A549 (cell line): ENCODE measurements around the gene MED27. TPM values are rescaled to one million over a fixed set of nuclear protein-coding genes. Genes with fewer than 3 reads are reported as not detected.

Source experiments
- ATAC-seq, 2 experiments: fragments of 200-7000 bp in 1 of 2; fragments of >200 bp in 1 of 2; cut with Nextera tagmentation in 1 of 2; cut with Tn5 transposase in 1 of 2; 3 replicates each; pipeline versions ENCODE4 v1.8.0 to v1.9.1; 2018 to 2020; ENCODE audit warnings: mild to moderate bottlenecking in 1 of 2, moderate library complexity in 1 of 2
- CTCF ChIA-PET: fragments of 300-600 bp; sonication (Branson Sonifier 250); formaldehyde crosslinking; extraction: SDS; loops from one replicate; lab custom pipeline; 2021; ENCODE audit warnings: antibody characterized with exemption, inconsistent platforms; lab: Yijun Ruan, JAX
- POLR2A ChIA-PET: fragments of 350-600 bp; formaldehyde crosslinking; extraction: SDS; loops from one replicate; lab custom pipeline; 2021; ENCODE audit warnings: antibody characterized with exemption, inconsistent platforms; lab: Yijun Ruan, JAX
- DNase-seq, 2 experiments: peaks; one replicate each; pipeline versions ENCODE4 v3.0.0 to v3.0.0-alpha.2; 2011 to 2016; ENCODE audit warnings: low read depth in 1 of 2, low spot score in 1 of 2
- FAIRE-seq: peaks from 2 replicates; lab custom pipeline; 2011; peaks lifted over from hg19 to GRCh38; lab: Jason Lieb, UNC
- H3K27ac ChIP-seq, 2 experiments: fragments of >200 bp; sonication (Bioruptor Twin); formaldehyde crosslinking; 3 replicates each; pipeline ENCODE4 v1.5.1; 2016 to 2017
- H3K4me1 ChIP-seq: fragments of >200 bp; sonication (Bioruptor Twin); formaldehyde crosslinking; 3 replicates; pipeline ENCODE4 v1.6.1; 2016
- H3K4me2 ChIP-seq: fragments of >200 bp; sonication (Bioruptor Twin); formaldehyde crosslinking; 3 replicates; pipeline ENCODE4 v1.6.1; 2016
- H3K4me3 ChIP-seq: fragments of >200 bp; sonication (Bioruptor Twin); formaldehyde crosslinking; 3 replicates; pipeline ENCODE4 v1.5.1; 2016
- H3K9me3 ChIP-seq: fragments of >200 bp; sonication (Bioruptor Twin); formaldehyde crosslinking; 3 replicates; pipeline ENCODE4 v1.6.1; 2016
- CHD2 ChIP-seq: fragments of 150-350 bp; IDR thresholded peaks from 2 replicates; pipeline ENCODE4 v1.6.1; 2014; ENCODE audit warnings: low read length; ENCODE audit not compliant: partially characterized antibody
- E2F6 ChIP-seq: IDR thresholded peaks from 2 replicates; pipeline ENCODE4 v1.6.1; 2012; ENCODE audit warnings: low read depth, borderline replicate concordance
- EHF ChIP-seq: fragments of 250-450 bp; sonication (Bioruptor Pico); IDR thresholded peaks from 2 replicates; pipeline ENCODE4 v1.5.0; 2020; ENCODE audit warnings: mild to moderate bottlenecking
- EP300 ChIP-seq, 2 experiments: fragments of >200 bp; sonication (Bioruptor Twin); formaldehyde crosslinking; IDR thresholded peaks; 2 replicates in 1 of 2; 3 replicates in 1 of 2; pipeline ENCODE4 v1.6.1; 2016 to 2017
- ESRRA ChIP-seq: fragments of 150-350 bp; IDR thresholded peaks from 2 replicates; pipeline ENCODE4 v1.6.1; 2014; ENCODE audit warnings: mild to moderate bottlenecking, low read length, borderline replicate concordance
- FOSB ChIP-seq: fragments of 250-450 bp; sonication (Bioruptor Pico); IDR thresholded peaks from 2 replicates; pipeline ENCODE4 v1.5.0; 2020; ENCODE audit warnings: mild to moderate bottlenecking, moderate library complexity
- GATA3 ChIP-seq: IDR thresholded peaks from 2 replicates; pipeline ENCODE4 v1.6.1; 2012; ENCODE audit warnings: borderline replicate concordance
- HDAC2 ChIP-seq: fragments of 200-600 bp; sonication (generic); IDR thresholded peaks from 2 replicates; pipeline ENCODE4 v1.6.1; 2016
- HES2 ChIP-seq: fragments of >200 bp; sonication (Bioruptor Twin); formaldehyde crosslinking; IDR thresholded peaks from 2 replicates; pipeline ENCODE4 v1.6.1; 2016
- HEYL ChIP-seq: fragments of 250-450 bp; sonication (Bioruptor Pico); IDR thresholded peaks from 2 replicates; pipeline ENCODE4 v1.8.0; 2021; ENCODE audit warnings: mild to moderate bottlenecking, moderate library complexity
- HOXA7 ChIP-seq: fragments of 250-450 bp; sonication (Bioruptor Pico); IDR thresholded peaks from 2 replicates; pipeline ENCODE4 v1.5.0; 2020; ENCODE audit warnings: mild to moderate bottlenecking, moderate library complexity
- MYC ChIP-seq: IDR thresholded peaks from 2 replicates; pipeline ENCODE4 v1.6.1; 2012; ENCODE audit warnings: mild to moderate bottlenecking, inconsistent platforms, low read length, improper control_type of control experiment, borderline replicate concordance
- NPAS2 ChIP-seq: fragments of 250-450 bp; sonication (Bioruptor Pico); IDR thresholded peaks from 2 replicates; pipeline ENCODE4 v1.8.0; 2022; ENCODE audit warnings: mild to moderate bottlenecking, moderate library complexity, borderline replicate concordance
- NR3C1 ChIP-seq: fragments of >200 bp; sonication (Bioruptor Twin); formaldehyde crosslinking; IDR thresholded peaks from 3 replicates; pipeline ENCODE4 v1.6.1; 2017
- RARB ChIP-seq: fragments of 250-450 bp; sonication (Bioruptor Pico); IDR thresholded peaks from 2 replicates; pipeline ENCODE4 v1.8.0; 2021; ENCODE audit warnings: mild to moderate bottlenecking, moderate library complexity
- RCOR1 ChIP-seq: fragments of 150-350 bp; IDR thresholded peaks from 2 replicates; pipeline ENCODE4 v1.6.1; 2014; ENCODE audit warnings: antibody characterized with exemption, low read length, low read depth
- REST ChIP-seq: fragments of 200-600 bp; sonication (generic); IDR thresholded peaks from 2 replicates; pipeline ENCODE4 v1.6.1; 2016; ENCODE audit warnings: antibody characterized with exemption, mild to moderate bottlenecking, moderate library complexity
- USF2 ChIP-seq: fragments of 450-650 bp; IDR thresholded peaks from 2 replicates; pipeline ENCODE4 v1.6.1; 2014; ENCODE audit warnings: antibody characterized with exemption
- ZFP36 ChIP-seq: fragments of 450-650 bp; IDR thresholded peaks from 2 replicates; pipeline ENCODE4 v1.6.1; 2014; ENCODE audit warnings: borderline replicate concordance; ENCODE audit not compliant: partially characterized antibody
- ZNF302 ChIP-seq: fragments of 250-450 bp; sonication (Bioruptor Pico); IDR thresholded peaks from 2 replicates; pipeline ENCODE4 v1.9.0; 2021; ENCODE audit warnings: inconsistent platforms, mild to moderate bottlenecking, moderate library complexity
- WGBS: methylation state at CpG from one replicate; pipeline ENCODE4 v1.1.6; 2017; ENCODE audit errors: missing lambda C conversion rate; 5-methylcytosine and 5-hydroxymethylcytosine counted together
- polyA plus RNA-seq, 4 experiments: library from polyadenylated mRNA; depleted of rRNA in 3 of 4; stranded (reverse); fragments of >200 nt; fragmentation: RNase III in 1 of 4; extraction: RNeasy Plus Mini Kit Qiagen cat#74134 plus additional on column Dnase treatment in 1 of 4; gene quantifications; 2 replicates in 3 of 4; 3 replicates in 1 of 4; pipeline ENCODE4 v1.2.3, GENCODE V29; 2011 to 2017

MED27 gene
- polyA plus RNA-seq, 2 of the 4 experiments (the other 2 are of a cell fraction): 24.2 to 37.8 TPM

DNA sequence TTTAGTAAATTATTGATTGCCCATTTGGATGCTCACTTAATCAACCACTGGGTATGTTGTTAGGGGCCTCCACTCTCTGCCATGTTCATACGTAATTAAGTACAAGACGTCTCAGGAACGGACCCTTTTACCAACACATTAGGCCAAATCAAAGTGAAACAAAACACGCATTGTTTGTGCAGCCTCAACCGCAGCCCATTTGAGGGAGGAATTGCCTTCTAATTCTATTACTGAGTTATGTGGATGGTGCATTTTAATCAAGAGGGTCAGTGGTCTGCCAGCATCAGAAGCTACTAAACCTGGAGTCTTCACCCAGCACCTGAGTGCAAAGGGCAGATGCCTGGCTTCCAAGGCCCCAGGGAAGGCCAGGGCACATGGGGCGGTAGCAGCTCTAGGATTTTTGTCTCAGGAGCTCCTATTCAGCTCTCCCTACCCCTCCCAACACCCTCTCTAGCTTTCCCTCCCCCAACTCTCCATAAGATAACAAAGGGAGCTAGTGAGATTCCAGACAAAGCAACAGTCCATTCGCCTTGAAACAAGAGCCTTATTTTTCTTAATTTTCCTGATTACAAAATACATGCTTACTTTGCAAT lies 7.9 kb upstream of the MED27 start:
- Histone ChIP-seq H3K4me3 (no peak overlapping the region), H3K4me2 (no peak overlapping the region), H3K27ac (no peak overlapping the region), H3K9me3 (no peaks in the 10 kb centered on the region), H3K4me1 (no peaks in the 10 kb centered on the region)
- POLR2A ChIA-PET: no interaction called here
- no peak for ATAC-seq
- WGBS: 71% methylated on average over 7 of the region's 7 CpGs
- DNase-seq: no peak
- no peak for TF ChIP-seq E2F6
- TF ChIP-seq RCOR1: no peak
- TF ChIP-seq ESRRA: no peak
- TF ChIP-seq NPAS2 (CRISPR knock-in tag): no peak
- TF ChIP-seq ZNF302 (CRISPR knock-in tag): no peak
- TF ChIP-seq MYC: no peak
- no peak for TF ChIP-seq HDAC2
- TF ChIP-seq USF2: no peak
- TF ChIP-seq FOSB (CRISPR knock-in tag): no peak
- TF ChIP-seq NR3C1: no peak
- TF ChIP-seq ZFP36: no peak
- TF ChIP-seq EHF (CRISPR knock-in tag): no peak
- TF ChIP-seq RARB (CRISPR knock-in tag): no peak
- TF ChIP-seq GATA3: no peak
- no peak for FAIRE-seq
- CTCF ChIA-PET: interaction anchor here (0.7 to 1.3 kb wide), 2 partner anchors 82 to 96 kb away, joined by 3 read pairs; no protein-coding TSS in a partner anchor

- ATAC-seq: no peak
- POLR2A ChIA-PET: no interaction called here
- Histone ChIP-seq H3K4me2 (no peak overlapping the region), H3K27ac (no peak overlapping the region), H3K4me1 (0 out of 3 replicates have a peak, but pooled peaks cover 8% of the 10 kb centered on the region), H3K9me3 (no peaks in the 10 kb centered on the region), H3K4me3 (no peak overlapping the region)
- WGBS: 48% methylated on average over 5 of the region's 5 CpGs
- TF ChIP-seq CHD2 (peak; percentile 76), EP300 (IDR thresholded peaks at IDR 0.05) (no peak), REST (peak; percentile 40; the same call in 1 of the 2 replicates)
- peak in 1 of 2 experiments; percentile 37 for DNase-seq
- no peak for FAIRE-seq
- CTCF ChIA-PET: no interaction called here
Measured at GRCh38 chr9:132082188-132082587, 2.5 kb upstream of the MED27 start.

- TF ChIP-seq HEYL: no peak
- TF ChIP-seq ESRRA: no peak
- TF ChIP-seq HOXA7 (CRISPR knock-in tag): no peak
- TF ChIP-seq HES2: no peak
- peak in 1 of 2 experiments; percentile 44; a peak in 3 of 6 replicates for ATAC-seq
- 6% methylated on average over 12 of the region's 12 CpGs for WGBS
- Histone ChIP-seq H3K4me2 (peak overlapping the region; percentile 97), H3K27ac (peak overlapping the region; percentile 77 to 87), H3K4me3 (peak overlapping the region; percentile 85), H3K4me1 (peaks cover 14% of the 10 kb centered on the region; the same call in 1 of the 3 replicates), H3K9me3 (no peaks in the 10 kb centered on the region)
- DNase-seq: peak in 1 of 2 experiments; percentile 18
- ChIA-PET POLR2A (no interaction called here), CTCF (interaction anchor here (1.1 to 1.5 kb wide), 3 partner anchors 9 to 158 kb away, joined by 3 to 5 read pairs (median 4); no protein-coding TSS in a partner anchor)
- FAIRE-seq: no peak
Measured at GRCh38 chr9:132078699-132079356, 839 bp downstream of the MED27 start.
